GM08714 (cell line): ENCODE results near the gene FMO1.

Experiments used
- H3K4me3 ChIP-seq: fragments of 200-500 bp; sonication (Bioruptor generic); 2 replicates; pipeline ENCODE4 v1.5.1; 2014; ENCODE audit warnings: mild to moderate bottlenecking, low read length, inconsistent platforms
- ZNF274 ChIP-seq: IDR thresholded peaks from 2 replicates; pipeline ENCODE4 v1.6.1; 2012; ENCODE audit warnings: mild to moderate bottlenecking, low read depth, low read length

The FMO1 gene

GRCh38 chr1:171334024-171334640, 85.8 kb downstream of the FMO1 start:
- no peak for TF ChIP-seq ZNF274

More at GRCh38 chr1:171334024-171334640, 85.8 kb downstream of the FMO1 start:
- H3K4me3 ChIP-seq, result no peak overlapping the region
